WTC11 (cell line): ENCODE data around the gene AK5. TPM values are rescaled to one million over a fixed set of nuclear protein-coding genes. Genes with fewer than 3 reads are reported as not detected.

Source experiments
- ATAC-seq: fragments of 200-7000 bp; cut with Tn5 transposase; 2 replicates; pipeline ENCODE4 v1.10.0; 2021; ENCODE audit warnings: mild to moderate bottlenecking, moderate library complexity
- CTCF ChIA-PET: fragments of 300-600 bp; sonication (Branson Sonifier 250); formaldehyde crosslinking; loops from one replicate; lab custom pipeline; 2021; ENCODE audit warnings: antibody characterized with exemption; lab: Charles Lee
- POLR2A ChIA-PET: fragments of 350-600 bp; sonication (Branson Sonifier 250); formaldehyde crosslinking; loops from one replicate; lab custom pipeline; 2021; ENCODE audit warnings: antibody characterized with exemption; lab: Charles Lee
- DNase-seq: peaks from one replicate; pipeline ENCODE4 v3.0.0; 2021; ENCODE audit warnings: low spot score
- H3K27ac Mint-ChIP-seq: 2 replicates; pipeline ENCODE4 v1.8.0; 2021; ENCODE audit warnings: mixed read lengths
- H3K27me3 Mint-ChIP-seq: 2 replicates; pipeline ENCODE4 v1.8.0; 2021; ENCODE audit warnings: low read depth, mild to moderate bottlenecking, moderate library complexity, mixed read lengths
- H3K36me3 Mint-ChIP-seq: 2 replicates; pipeline ENCODE4 v1.8.0; 2021; ENCODE audit warnings: mixed read lengths
- H3K4me1 Mint-ChIP-seq: 2 replicates; pipeline ENCODE4 v1.8.0; 2022; ENCODE audit warnings: mixed read lengths
- H3K4me3 Mint-ChIP-seq: 2 replicates; pipeline ENCODE4 v1.8.0; 2021; ENCODE audit warnings: mild to moderate bottlenecking, moderate library complexity, mixed read lengths
- H3K9me3 Mint-ChIP-seq: 2 replicates; pipeline ENCODE4 v1.8.0; 2021; ENCODE audit warnings: mixed read lengths
- AFF4 ChIP-seq: sonication (generic); formaldehyde crosslinking; IDR thresholded peaks from 2 replicates; pipeline ENCODE4 v1.8.1; 2023; ENCODE audit warnings: mild to moderate bottlenecking, missing genetic modification reagents, borderline replicate concordance
- AR ChIP-seq: fragments of 250-450 bp; sonication (Bioruptor Pico); IDR thresholded peaks from 2 replicates; pipeline ENCODE4 v1.9.0; 2021; ENCODE audit warnings: mild to moderate bottlenecking
- ATF6 ChIP-seq: sonication (generic); formaldehyde crosslinking; IDR thresholded peaks from 2 replicates; pipeline ENCODE4 v1.8.1; 2023; ENCODE audit warnings: mild to moderate bottlenecking, missing genetic modification reagents
- ERG ChIP-seq: fragments of 250-450 bp; sonication (Bioruptor Pico); IDR thresholded peaks from 2 replicates; pipeline ENCODE4 v1.8.0; 2021; ENCODE audit warnings: mild to moderate bottlenecking
- FOXK1 ChIP-seq: sonication (generic); formaldehyde crosslinking; IDR thresholded peaks from 2 replicates; pipeline ENCODE4 v1.8.0; 2022; ENCODE audit warnings: mild to moderate bottlenecking, moderate library complexity, missing genetic modification reagents
- FOXP4 ChIP-seq: sonication (generic); formaldehyde crosslinking; IDR thresholded peaks from 2 replicates; pipeline ENCODE4 v1.8.0; 2022; ENCODE audit warnings: mild to moderate bottlenecking, missing genetic modification reagents
- NFE2L1 ChIP-seq: sonication (generic); formaldehyde crosslinking; IDR thresholded peaks from 2 replicates; pipeline ENCODE4 v1.8.1; 2023; ENCODE audit warnings: missing genetic modification reagents
- PRDM15 ChIP-seq: sonication (generic); formaldehyde crosslinking; IDR thresholded peaks from 2 replicates; pipeline ENCODE4 v1.8.0; 2022; ENCODE audit warnings: missing genetic modification reagents
- RELA ChIP-seq: sonication (generic); formaldehyde crosslinking; IDR thresholded peaks from 2 replicates; pipeline ENCODE4 v1.8.1; 2022; ENCODE audit warnings: missing genetic modification reagents, mild to moderate bottlenecking, borderline replicate concordance
- SMAD4 ChIP-seq: sonication (generic); formaldehyde crosslinking; IDR thresholded peaks from 2 replicates; pipeline ENCODE4 v1.8.0; 2022; ENCODE audit warnings: mild to moderate bottlenecking, missing genetic modification reagents
- USF2 ChIP-seq: sonication (generic); formaldehyde crosslinking; IDR thresholded peaks from 2 replicates; pipeline ENCODE4 v1.8.1; 2023; ENCODE audit warnings: mild to moderate bottlenecking, missing genetic modification reagents, moderate library complexity
- ZMAT4 ChIP-seq: fragments of 250-450 bp; sonication (Bioruptor Pico); IDR thresholded peaks from 2 replicates; pipeline ENCODE4 v1.9.0; 2021; ENCODE audit warnings: mild to moderate bottlenecking
- ZNF232 ChIP-seq: sonication (generic); formaldehyde crosslinking; IDR thresholded peaks from 2 replicates; pipeline ENCODE4 v1.8.0; 2022; ENCODE audit warnings: mild to moderate bottlenecking, missing genetic modification reagents
- ZNF317 ChIP-seq: sonication (generic); formaldehyde crosslinking; IDR thresholded peaks from 2 replicates; pipeline ENCODE4 v1.8.1; 2023; ENCODE audit warnings: low read depth, mild to moderate bottlenecking, moderate library complexity, missing genetic modification reagents, borderline replicate concordance
- ZSCAN18 ChIP-seq: fragments of 250-450 bp; sonication (Bioruptor Pico); IDR thresholded peaks from 2 replicates; pipeline ENCODE4 v2.1.2; 2022; ENCODE audit warnings: mild to moderate bottlenecking, moderate library complexity
- total RNA-seq: library from RNA; stranded (reverse); gene quantifications from 3 replicates; pipeline ENCODE4 v1.2.3, GENCODE V29; 2021

The AK5 gene
- total RNA-seq, 1 experiment from 2014 or later, result 3.0 TPM

GRCh38 chr1:77583483-77583882 is 301.7 kb downstream of the AK5 start:
- H3K27me3 Mint-ChIP-seq, result no peaks in the 10 kb centered on the region
- no peak overlapping the region for H3K27ac Mint-ChIP-seq
- ATAC-seq (no peak), DNase-seq (no peak)
- H3K9me3 Mint-ChIP-seq, result no peaks in the 10 kb centered on the region
- TF ChIP-seq RELA (CRISPR knock-in tag) (no peak), NFE2L1 (CRISPR knock-in tag) (no peak), USF2 (CRISPR knock-in tag) (no peak), PRDM15 (CRISPR knock-in tag) (no peak), ZSCAN18 (CRISPR knock-in tag) (no peak)
- CTCF ChIA-PET, result no interaction called here
- peaks cover 18% of the 10 kb centered on the region for H3K36me3 Mint-ChIP-seq
- POLR2A ChIA-PET, result no interaction called here
- H3K4me3 Mint-ChIP-seq, result no peak overlapping the region
- H3K4me1 Mint-ChIP-seq, result no peaks in the 10 kb centered on the region

GRCh38 chr1:77584884-77585283 is 303.1 kb downstream of the AK5 start:
- Mint-ChIP-seq H3K9me3 (no peaks in the 10 kb centered on the region), H3K27ac (no peak overlapping the region), H3K27me3 (no peaks in the 10 kb centered on the region), H3K4me3 (no peak overlapping the region), H3K4me1 (no peaks in the 10 kb centered on the region), H3K36me3 (peaks cover 13% of the 10 kb centered on the region)
- DNase-seq (no peak), ATAC-seq (no peak)
- ChIA-PET CTCF (no interaction called here), POLR2A (no interaction called here)
- TF ChIP-seq SMAD4 (CRISPR knock-in tag) (no peak), FOXK1 (CRISPR knock-in tag) (no peak), RELA (CRISPR knock-in tag) (no peak), ZMAT4 (no peak), ZNF232 (CRISPR knock-in tag) (no peak), AFF4 (CRISPR knock-in tag) (no peak), ZNF317 (no peak), FOXP4 (no peak), AR (CRISPR knock-in tag) (no peak), ATF6 (no peak), ERG (CRISPR knock-in tag) (no peak)
